DMS114 treated with DMSO at 0.1 percent for 48 hours (cell line): ENCODE data around the gene SKP2.
"Not testable (repeated sequence)": the region's sequence is repeated elsewhere in the genome, so short reads cannot be mapped to it uniquely, and the experiment has no call there.

ENCODE experiments used
- DNase-seq: peaks from one replicate; lab custom pipeline; 2025; ENCODE audit not compliant: unreplicated experiment; lab: John Stamatoyannopoulos, UW

SKP2 gene

GRCh38 chr5:36198281-36198680, 46.4 kb downstream of the SKP2 start:
- DNase-seq = no peak

- DNase-seq = not testable (repeated sequence)
These were observed 46.9 kb downstream of the SKP2 start for GRCh38 chr5:36198783-36199182.

GRCh38 chr5:36199620-36200019, 47.7 kb downstream of the SKP2 start:
- DNase-seq = no peak

- no peak for DNase-seq
These were observed 48.6 kb downstream of the SKP2 start for GRCh38 chr5:36200513-36200912.

GRCh38 chr5:36202521-36202961, 50.6 kb downstream of the SKP2 start:
- DNase-seq = no peak

GRCh38 chr5:36205329-36205728, 53.4 kb downstream of the SKP2 start:
- DNase-seq = no peak

GRCh38 chr5:36206913-36207312, 55.0 kb downstream of the SKP2 start:
- no peak for DNase-seq

GRCh38 chr5:36208786-36209185, 56.9 kb downstream of the SKP2 start:
- DNase-seq = no peak

GRCh38 chr5:36209664-36210063, 57.8 kb downstream of the SKP2 start:
- DNase-seq = no peak

GRCh38 chr5:36214436-36214835, 62.5 kb downstream of the SKP2 start:
- no peak for DNase-seq

- DNase-seq = no peak
These were observed 64.0 kb downstream of the SKP2 start for GRCh38 chr5:36215910-36216309.

- DNase-seq = no peak
These were observed 65.7 kb downstream of the SKP2 start for GRCh38 chr5:36217567-36217966.

- DNase-seq = no peak
These were observed 66.1 kb downstream of the SKP2 start for GRCh38 chr5:36217988-36218387.

GRCh38 chr5:36222620-36223019, 70.7 kb downstream of the SKP2 start:
- no peak for DNase-seq

GRCh38 chr5:36227046-36227445, 75.1 kb downstream of the SKP2 start:
- no peak for DNase-seq

GRCh38 chr5:36228505-36228904, 76.6 kb downstream of the SKP2 start:
- no peak for DNase-seq

GRCh38 chr5:36230151-36230790, 78.4 kb downstream of the SKP2 start:
- no peak for DNase-seq

- no peak for DNase-seq
These were observed 80.6 kb downstream of the SKP2 start for GRCh38 chr5:36232533-36232932.
